GM19035 (cell line): ENCODE data around the gene CNNM1.

Experiments
- ATAC-seq: cut with Tn5 transposase; IDR thresholded peaks from one replicate; pipeline ENCODE4 v1.9.1; 2021; ENCODE audit not compliant: unreplicated experiment

Gene CNNM1

GRCh38 chr10:99329304-99329553 is at the start of gene CNNM1:
Gene CNNM1 (plus strand): TSS chr10:99329356. CDS start chr10:99329388, 32 bp downstream.
- peak; percentile 72 for ATAC-seq

- ATAC-seq: no peak
These were observed 49.5 kb upstream of the CNNM1 start for GRCh38 chr10:99279626-99280111.

- no peak for ATAC-seq
These were observed 48.7 kb upstream of the CNNM1 start for GRCh38 chr10:99280472-99280871.

- ATAC-seq: no peak
These were observed 43.3 kb upstream of the CNNM1 start for GRCh38 chr10:99285881-99286280.

- ATAC-seq: no peak
These were observed 38.9 kb upstream of the CNNM1 start for GRCh38 chr10:99290306-99290705.

GRCh38 chr10:99292159-99292558 is 37.0 kb upstream of the CNNM1 start:
- ATAC-seq: no peak

- no peak for ATAC-seq
These were observed 32.6 kb upstream of the CNNM1 start for GRCh38 chr10:99296605-99297004.

- no peak for ATAC-seq
These were observed 32.1 kb upstream of the CNNM1 start for GRCh38 chr10:99297033-99297432.

- no peak for ATAC-seq
These were observed 25.0 kb upstream of the CNNM1 start for GRCh38 chr10:99303899-99304861.

- ATAC-seq: no peak
These were observed 24.3 kb upstream of the CNNM1 start for GRCh38 chr10:99304862-99305229.

- ATAC-seq: no peak
These were observed 16.7 kb upstream of the CNNM1 start for GRCh38 chr10:99312501-99312900.

GRCh38 chr10:99315853-99316252 is 13.3 kb upstream of the CNNM1 start:
- no peak for ATAC-seq

- ATAC-seq: no peak
These were observed 12.8 kb upstream of the CNNM1 start for GRCh38 chr10:99316374-99316773.

GRCh38 chr10:99318048-99318447 is 11.1 kb upstream of the CNNM1 start:
- no peak for ATAC-seq

- ATAC-seq: no peak
These were observed 10.7 kb upstream of the CNNM1 start for GRCh38 chr10:99318475-99318874.

- ATAC-seq: no peak
These were observed 3.9 kb upstream of the CNNM1 start for GRCh38 chr10:99325281-99325680.

- ATAC-seq: no peak
These were observed 2.3 kb upstream of the CNNM1 start for GRCh38 chr10:99326871-99327270.

GRCh38 chr10:99328579-99329303 is 415 bp upstream of the CNNM1 start:
- ATAC-seq: no peak

- ATAC-seq: peak; percentile 45
These were observed 594 bp downstream of the CNNM1 start for GRCh38 chr10:99329554-99330346.

- ATAC-seq: no peak
These were observed 1.3 kb downstream of the CNNM1 start for GRCh38 chr10:99330347-99330924.

- no peak for ATAC-seq
These were observed 2.1 kb downstream of the CNNM1 start for GRCh38 chr10:99331207-99331803.
